Kidney (tissue), 14 donors: ENCODE data around the gene AHDC1. TPM values are rescaled to one million over a fixed set of nuclear protein-coding genes. Genes with fewer than 3 reads are reported as not detected.
"Not testable (repeated sequence)": the region's sequence is repeated elsewhere in the genome, so short reads cannot be mapped to it uniquely, and the experiment has no call there.

Source experiments
- DNase-seq, 5 donors: peaks; one replicate each; pipeline ENCODE4 v3.0.0-alpha.2; 2013 to 2020
- FAIRE-seq: peaks from 2 replicates; lab custom pipeline; 2012; peaks lifted over from hg19 to GRCh38; lab: Jason Lieb, UNC
- H3K27ac ChIP-seq, 2 donors: one replicate each; pipeline ENCODE4 v1.7.0; 2013; ENCODE audit warnings: low read depth in 2 of 2, low read length in 2 of 2, inconsistent platforms in 1 of 2
- H3K27me3 ChIP-seq: one replicate; pipeline ENCODE4 v1.7.1; 2013; ENCODE audit warnings: low read length, inconsistent platforms; ENCODE audit not compliant: control insufficient read depth, insufficient read depth
- H3K36me3 ChIP-seq, 3 donors: one replicate each; pipeline versions ENCODE4 v1.7.0 to v1.7.1; 2013; ENCODE audit warnings: low read length in 3 of 3, control low read depth in 1 of 3, inconsistent platforms in 1 of 3; ENCODE audit not compliant: insufficient read depth in 3 of 3, control insufficient read depth in 2 of 3
- H3K4me1 ChIP-seq, 3 donors: one replicate each; pipeline versions ENCODE4 v1.7.0 to v1.7.1; 2013; ENCODE audit warnings: low read length in 3 of 3, inconsistent platforms in 1 of 3, low read depth in 1 of 3; ENCODE audit not compliant: control insufficient read depth in 2 of 3, insufficient read depth in 2 of 3
- H3K4me3 ChIP-seq, 3 donors: one replicate each; pipeline versions ENCODE4 v1.7.0 to v1.8.1; 2013; ENCODE audit warnings: low read length in 3 of 3, control low read depth in 1 of 3, inconsistent platforms in 1 of 3
- H3K9ac ChIP-seq, 3 donors: one replicate each; pipeline versions ENCODE4 v1.7.0 to v1.7.1; 2013; ENCODE audit warnings: low read length in 3 of 3, control low read depth in 1 of 3, inconsistent platforms in 1 of 3
- H3K9me3 ChIP-seq, 3 donors: one replicate each; pipeline versions ENCODE4 v1.7.0 to v1.7.1; 2013; ENCODE audit warnings: low read length in 3 of 3, control low read depth in 1 of 3, inconsistent platforms in 1 of 3; ENCODE audit not compliant: control insufficient read depth in 2 of 3, insufficient read depth in 1 of 3
- CTCF ChIP-seq: IDR thresholded peaks from 3 replicates; pipeline ENCODE4 v1.5.1; 2012; ENCODE audit warnings: mild to moderate bottlenecking, moderate library complexity, borderline replicate concordance; ENCODE audit not compliant: insufficient read depth; ENCODE audit errors: extremely low read depth
- intact Hi-C: fragments of 100-400 bp; cut with DNase I; formaldehyde crosslinking; loops from one replicate; pipeline ENCODE4 v1.11.1; 2022
- polyA plus RNA-seq: library from polyadenylated mRNA; stranded (reverse); fragments of 350-450 nt; fragmentation: Illumina TruSeq; extraction: RNeasy Lipid Tissue Mini Kit (QIAGEN cat#74804); gene quantifications from one replicate; pipeline ENCODE4 v1.2.3, GENCODE V29; 2014; ENCODE audit warnings: low read depth, low replicate concordance; ENCODE audit not compliant: insufficient read depth
- total RNA-seq: library from RNA; stranded (reverse); fragmentation: NEBNext Ultra II Directional; extraction: Animal tissue kit (Norgen Biotek cat#: 25700); gene quantifications from one replicate; pipeline ENCODE4 v1.2.1, GENCODE V29; 2021
- donor health status: control.
- donor health status: control.
- donor health status: control.
- donor health status: control.
- donor health status: control.
- donor health status: DM: yes; HTN: yes; CAD: no.
- donor health status: Normal renal cell carcinoma (clear cell type).

AHDC1 gene
- total and polyA plus RNA-seq, 2 donors from 2014 or later = 8.5 to 48.2 TPM

GRCh38 chr1:27632387-27633297 is 28.7 kb upstream of the AHDC1 start:
- no peak for FAIRE-seq
- Histone ChIP-seq H3K4me1 (peaks cover 0 to 18% (median 16%) of the 10 kb centered on the region in 3 donors), H3K4me3 (no peak overlapping the region), H3K9ac (no peak overlapping the region), H3K9me3 (no peaks in the 10 kb centered on the region), H3K27me3 (peaks cover 8% of the 10 kb centered on the region), H3K27ac (peak overlapping the region; percentile 32 to 38), H3K36me3 (no peaks in the 10 kb centered on the region)
- DNase-seq = no peak
- intact Hi-C loops = no loop called here
- no peak for TF ChIP-seq CTCF

- Histone ChIP-seq H3K9ac (peak overlapping the region in 1 of 3 donors; percentile 34), H3K27me3 (peaks cover 8% of the 10 kb centered on the region), H3K4me3 (peak overlapping the region in 1 of 3 donors; percentile 22), H3K4me1 (peaks cover 0 to 18% (median 16%) of the 10 kb centered on the region in 3 donors), H3K27ac (peak overlapping the region; percentile 67 to 91), H3K36me3 (no peaks in the 10 kb centered on the region), H3K9me3 (no peaks in the 10 kb centered on the region)
- FAIRE-seq = no peak
- DNase-seq = peak in 1 of 5 donors; percentile 84
- no peak for TF ChIP-seq CTCF
- intact Hi-C loops = no loop called here
Measured at GRCh38 chr1:27630859-27631491, 27.0 kb upstream of the AHDC1 start.

- Histone ChIP-seq H3K27me3 (peaks cover 2% of the 10 kb centered on the region), H3K27ac (peak overlapping the region in 1 of 2 donors; percentile 66), H3K4me1 (peaks cover 0 to 16% (median 15%) of the 10 kb centered on the region in 3 donors), H3K9me3 (no peaks in the 10 kb centered on the region), H3K9ac (no peak overlapping the region), H3K4me3 (no peak overlapping the region), H3K36me3 (no peaks in the 10 kb centered on the region)
- TF ChIP-seq CTCF = no peak
- DNase-seq = no peak
- intact Hi-C loops = no loop called here
- FAIRE-seq = no peak
Measured at GRCh38 chr1:27628712-27629111, 24.8 kb upstream of the AHDC1 start.

- H3K36me3 ChIP-seq, intact Hi-C loops, H3K4me3 ChIP-seq, H3K27ac ChIP-seq, FAIRE-seq, DNase-seq, H3K9ac ChIP-seq, H3K27me3 ChIP-seq, H3K9me3 ChIP-seq: not testable (repeated sequence)
- H3K4me1 ChIP-seq = peaks cover 0 to 15% (median 9%) of the 10 kb centered on the region in 3 donors
Measured at GRCh38 chr1:27627733-27628132, 23.8 kb upstream of the AHDC1 start.
